IPS-15b (cell line): Measurements from ENCODE around the gene TPST2.
A peak's percentile ranks its signal among the peaks of the same experiment; 100 is the strongest.

Experiments used
- H3K27me3 ChIP-seq: one replicate; pipeline ENCODE4 v1.6.1; 2013; ENCODE audit warnings: low read length; ENCODE audit not compliant: control insufficient read depth, insufficient read depth
- H3K36me3 ChIP-seq: one replicate; pipeline ENCODE4 v1.6.1; 2013; ENCODE audit warnings: low read length; ENCODE audit not compliant: control insufficient read depth, insufficient read depth
- H3K4me1 ChIP-seq: one replicate; pipeline ENCODE4 v1.6.1; 2013; ENCODE audit warnings: mild to moderate bottlenecking, low read length; ENCODE audit not compliant: control insufficient read depth, insufficient read depth
- H3K4me3 ChIP-seq: one replicate; pipeline ENCODE4 v1.5.1; 2013; ENCODE audit warnings: low read depth, low read length
- H3K9ac ChIP-seq: one replicate; pipeline ENCODE4 v1.6.1; 2013; ENCODE audit warnings: low read depth, mild to moderate bottlenecking, low read length
- H3K9me3 ChIP-seq: one replicate; pipeline ENCODE4 v1.6.1; 2013; ENCODE audit warnings: mild to moderate bottlenecking, low read length; ENCODE audit not compliant: control insufficient read depth, insufficient read depth

TPST2 gene

DNA sequence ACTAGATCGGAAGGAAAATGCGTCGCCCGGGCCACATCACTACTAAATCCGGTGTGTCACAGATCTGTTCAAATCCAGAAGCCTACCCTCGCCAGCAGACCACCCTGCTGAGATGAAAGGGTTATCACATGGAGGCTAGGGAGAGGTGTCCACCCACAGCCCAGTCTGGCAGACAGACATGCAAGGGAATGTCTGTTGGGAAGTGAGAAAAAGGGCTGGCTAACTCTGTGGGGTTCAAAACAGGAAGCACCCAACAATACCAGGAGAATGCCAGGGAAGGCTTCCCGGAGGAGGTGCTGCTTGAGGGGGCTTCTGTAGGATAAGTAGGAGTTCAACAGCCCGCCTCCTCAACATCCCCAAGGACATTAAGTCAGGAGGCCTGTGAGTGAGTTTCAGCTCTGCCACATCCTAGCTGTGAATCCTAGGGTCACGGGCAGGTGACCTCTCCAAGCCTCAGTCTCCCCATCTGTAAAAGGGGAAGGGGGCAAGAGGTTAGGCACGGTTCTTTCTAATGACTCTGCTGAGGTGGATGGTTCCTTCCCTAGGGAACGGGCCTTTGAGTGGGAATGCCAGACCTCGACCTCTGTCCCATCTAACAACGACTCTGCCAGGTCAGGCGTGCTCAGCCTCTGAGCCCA, 1.1 kb downstream of the TPST2 start:
- H3K9me3 ChIP-seq: no peaks in the 10 kb centered on the region
- H3K9ac ChIP-seq: peak overlapping the region; percentile 85
- H3K27me3 ChIP-seq: no peaks in the 10 kb centered on the region
- peaks cover 15% of the 10 kb centered on the region for H3K36me3 ChIP-seq
- H3K4me3 ChIP-seq: peak overlapping the region; percentile 92
- peaks cover 10% of the 10 kb centered on the region for H3K4me1 ChIP-seq

DNA sequence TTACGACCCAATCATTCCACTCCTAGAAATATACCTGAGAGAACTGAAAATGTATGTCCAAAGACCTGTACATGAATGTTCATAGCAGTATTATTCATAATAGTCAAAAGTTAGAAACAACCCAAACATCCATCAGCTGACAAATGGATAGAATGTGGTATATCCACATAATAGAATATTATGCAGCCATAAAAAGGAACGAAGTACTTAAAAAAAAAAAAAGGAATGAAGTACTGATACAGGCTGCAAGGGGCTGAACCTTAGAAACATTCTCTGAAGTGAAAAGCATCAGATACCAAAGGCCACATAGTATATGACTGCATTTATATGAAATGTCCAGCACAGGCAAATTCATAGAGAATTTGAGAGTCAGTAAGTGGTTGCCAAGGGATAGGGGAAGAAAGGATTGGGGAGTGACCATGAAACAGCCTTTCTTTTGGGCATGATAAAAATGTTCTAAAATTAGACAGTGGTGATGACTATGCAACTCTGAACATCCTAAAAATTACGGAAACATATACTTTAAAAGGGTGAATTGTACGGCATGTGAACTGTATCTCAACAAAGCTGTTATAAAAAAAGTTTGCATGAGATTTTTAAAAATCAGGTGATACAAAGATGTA, 1.8 kb downstream of the TPST2 start:
- Histone ChIP-seq H3K4me3 (peak overlapping the region; percentile 92), H3K9ac (no peak overlapping the region), H3K27me3 (no peaks in the 10 kb centered on the region), H3K36me3 (peaks cover 18% of the 10 kb centered on the region), H3K4me1 (peaks cover 12% of the 10 kb centered on the region), H3K9me3 (no peaks in the 10 kb centered on the region)

DNA sequence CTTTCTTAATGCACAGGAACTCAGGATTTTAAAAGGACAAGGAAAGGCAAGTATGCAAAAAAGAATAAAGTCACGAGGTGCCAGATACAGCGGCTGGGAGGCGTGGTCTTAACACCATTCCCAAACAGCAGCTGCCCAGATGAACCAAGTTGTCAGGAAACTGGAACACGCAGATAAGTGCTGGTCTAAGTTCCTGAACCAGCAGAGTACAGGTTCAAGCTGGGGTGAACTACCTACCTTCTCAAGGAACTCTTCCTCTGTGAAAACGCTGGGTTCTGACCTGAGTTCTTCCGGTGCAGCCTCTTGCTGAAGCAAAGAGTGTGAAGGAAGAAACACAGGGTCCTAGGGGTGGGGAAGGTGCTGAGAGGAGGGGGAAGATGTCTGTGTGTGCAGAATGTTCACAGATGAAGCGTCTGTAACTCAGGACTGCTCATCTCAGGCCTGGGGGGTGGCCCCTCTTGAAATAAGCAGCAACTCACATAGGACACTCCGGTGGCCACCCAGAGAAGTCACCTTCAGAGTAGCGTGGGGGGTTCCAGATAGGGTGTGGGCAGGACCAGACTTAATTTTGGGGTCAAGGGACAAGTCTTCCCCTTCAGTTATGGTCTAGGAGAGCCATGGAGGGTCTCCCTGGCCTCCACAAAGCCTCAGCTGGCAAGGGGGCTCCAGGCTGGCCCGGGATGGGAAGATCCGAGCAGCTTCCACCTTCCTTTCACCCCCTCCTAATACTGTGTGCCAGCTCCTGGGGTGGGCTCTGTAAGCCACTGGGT, 3.2 kb downstream of the TPST2 start:
- peak overlapping the region; percentile 49 for H3K9ac ChIP-seq
- peaks cover 25% of the 10 kb centered on the region for H3K36me3 ChIP-seq
- H3K4me1 ChIP-seq: peaks cover 14% of the 10 kb centered on the region
- H3K27me3 ChIP-seq: no peaks in the 10 kb centered on the region
- H3K9me3 ChIP-seq: no peaks in the 10 kb centered on the region
- no peak overlapping the region for H3K4me3 ChIP-seq

DNA sequence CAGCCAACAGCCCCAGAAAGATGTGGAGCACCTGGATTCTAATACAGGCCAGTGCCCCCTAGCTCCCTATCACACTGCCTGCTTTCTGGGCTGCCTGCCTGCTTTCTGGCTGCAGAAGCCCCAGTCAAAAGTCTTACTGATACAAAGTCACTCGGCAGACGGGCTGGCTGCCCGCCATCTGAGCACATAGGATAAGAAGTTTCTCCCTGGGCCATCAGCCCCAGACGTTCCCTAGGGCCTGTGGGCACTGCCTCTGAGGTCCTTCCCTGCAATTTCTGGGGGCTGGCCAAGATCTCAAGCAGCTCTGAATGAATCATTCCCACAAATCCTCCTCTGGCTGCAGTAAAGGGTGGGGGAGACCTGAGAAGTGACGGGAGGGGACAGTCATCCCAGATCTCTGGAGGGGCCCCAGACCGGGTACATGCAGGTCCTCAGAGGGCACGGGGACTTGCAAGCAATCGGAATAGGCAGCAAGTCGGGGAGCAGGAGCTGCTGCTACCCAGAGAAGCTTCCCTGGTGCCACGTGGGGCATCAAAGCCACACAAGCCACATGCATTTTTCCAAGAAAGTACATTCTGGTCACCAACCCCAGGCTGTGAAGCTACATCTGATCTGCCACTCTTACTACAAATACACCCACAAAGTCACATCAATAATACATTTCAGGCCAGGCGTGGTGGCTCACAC, 4.7 kb downstream of the TPST2 start:
- no peaks in the 10 kb centered on the region for H3K27me3 ChIP-seq
- peaks cover 23% of the 10 kb centered on the region for H3K4me1 ChIP-seq
- no peaks in the 10 kb centered on the region for H3K9me3 ChIP-seq
- H3K36me3 ChIP-seq: peaks cover 26% of the 10 kb centered on the region
- no peak overlapping the region for H3K4me3 ChIP-seq
- no peak overlapping the region for H3K9ac ChIP-seq

DNA sequence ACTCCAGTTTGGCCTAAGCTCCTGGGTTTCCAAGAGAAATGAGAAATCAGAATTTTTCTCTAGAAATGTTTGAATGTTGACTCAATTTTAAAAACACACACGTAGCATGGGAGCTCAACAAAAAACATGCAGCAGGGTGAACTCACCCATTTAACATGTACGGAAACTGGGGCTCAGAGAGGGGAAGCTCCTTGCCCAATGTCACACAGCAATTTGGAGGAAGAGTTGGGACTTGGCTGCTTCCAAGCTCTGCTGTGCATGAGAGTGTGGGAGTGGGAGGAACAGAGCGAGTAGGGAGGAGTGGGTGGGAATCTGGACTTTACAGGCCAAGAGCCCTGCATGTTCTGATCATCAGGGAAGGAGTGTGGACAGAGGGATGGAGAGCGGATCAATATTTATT, 5.9 kb downstream of the TPST2 start:
- no peaks in the 10 kb centered on the region for H3K9me3 ChIP-seq
- H3K9ac ChIP-seq: no peak overlapping the region
- peaks cover 31% of the 10 kb centered on the region for H3K4me1 ChIP-seq
- no peak overlapping the region for H3K4me3 ChIP-seq
- peaks cover 26% of the 10 kb centered on the region for H3K36me3 ChIP-seq
- no peaks in the 10 kb centered on the region for H3K27me3 ChIP-seq

DNA sequence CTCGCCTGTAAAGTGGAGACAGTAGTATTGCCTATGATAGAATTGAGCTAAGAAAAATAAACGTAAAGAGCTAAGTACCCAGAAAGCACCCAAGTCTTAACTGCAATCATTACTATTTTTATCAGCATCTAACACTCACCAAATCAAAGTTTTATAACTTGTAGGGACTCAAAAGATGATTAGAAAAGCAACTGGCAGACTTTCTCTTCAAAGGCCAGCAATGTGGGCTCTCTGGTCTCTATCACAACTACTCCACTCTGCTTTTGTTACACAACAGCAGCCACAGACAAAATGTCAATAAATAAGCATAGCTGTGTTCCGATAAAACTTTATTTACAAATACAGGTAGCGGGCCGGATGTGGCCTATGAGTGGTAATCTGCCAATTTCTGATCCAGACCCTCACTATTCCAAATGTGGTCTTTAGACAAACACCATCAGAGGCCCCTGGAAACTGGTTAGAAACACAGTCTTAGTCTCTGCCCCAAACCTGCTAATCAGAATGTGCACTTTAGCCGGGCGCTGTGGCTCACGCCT, 8.2 kb downstream of the TPST2 start:
- H3K36me3 ChIP-seq: peaks cover 22% of the 10 kb centered on the region
- H3K4me1 ChIP-seq: peaks cover 31% of the 10 kb centered on the region
- H3K27me3 ChIP-seq: no peaks in the 10 kb centered on the region
- H3K9ac ChIP-seq: no peak overlapping the region
- H3K9me3 ChIP-seq: no peaks in the 10 kb centered on the region
- H3K4me3 ChIP-seq: no peak overlapping the region

DNA sequence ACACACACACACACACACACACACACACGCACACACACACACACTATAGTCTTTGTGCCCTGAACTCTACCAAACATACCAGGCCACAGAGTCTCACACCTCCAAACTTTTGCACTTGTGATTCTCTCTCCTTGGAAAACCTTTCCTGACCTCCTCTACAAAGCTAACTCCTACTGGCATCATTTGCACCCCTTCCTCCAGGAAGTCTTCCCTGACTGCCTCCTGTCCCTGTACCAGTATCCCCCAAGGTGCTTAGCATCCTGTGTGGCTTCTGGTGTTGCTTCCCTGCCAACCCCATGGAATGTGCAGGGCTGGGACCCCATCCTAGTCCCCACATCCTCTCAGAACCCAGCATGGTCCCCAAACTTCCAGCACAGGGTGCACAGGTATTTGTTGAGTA, 8.9 kb downstream of the TPST2 start:
- Histone ChIP-seq H3K36me3 (peaks cover 15% of the 10 kb centered on the region), H3K4me1 (peaks cover 31% of the 10 kb centered on the region), H3K27me3 (no peaks in the 10 kb centered on the region), H3K9me3 (no peaks in the 10 kb centered on the region), H3K9ac (no peak overlapping the region), H3K4me3 (no peak overlapping the region)

DNA sequence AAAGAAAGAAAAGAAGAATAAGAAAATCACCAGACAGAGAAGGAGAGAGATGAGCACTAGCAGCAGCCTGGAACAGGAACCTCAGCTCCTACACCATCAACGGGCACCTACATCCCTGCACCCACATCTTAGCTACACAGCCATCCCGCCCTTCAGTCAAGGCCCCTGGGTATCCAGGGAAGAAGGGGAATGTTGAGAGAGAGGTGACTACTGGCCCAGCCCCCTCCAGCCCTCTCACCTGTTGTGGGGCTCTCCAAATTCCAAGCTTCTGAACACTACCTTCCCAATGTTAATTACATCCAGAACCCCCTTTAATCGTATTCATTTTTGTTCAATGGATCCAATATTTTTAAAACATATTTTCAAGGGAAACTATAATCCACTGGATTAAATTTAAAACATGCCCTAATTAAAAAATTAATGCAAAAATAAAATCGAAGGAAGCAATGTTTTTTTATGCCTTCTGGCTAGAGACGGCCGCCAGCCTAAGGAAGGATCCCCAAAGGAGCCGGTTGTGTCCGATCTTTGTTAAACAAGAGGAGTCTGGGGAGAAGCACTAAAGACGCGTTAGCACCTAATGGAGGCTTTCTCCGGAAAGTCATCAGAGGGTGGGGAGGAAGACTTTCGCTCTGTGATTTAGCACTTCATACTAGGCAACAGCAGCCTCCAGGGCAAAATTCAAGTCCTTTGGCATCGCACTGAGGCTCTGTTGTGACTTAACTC, 9.5 kb downstream of the TPST2 start:
- Histone ChIP-seq H3K27me3 (no peaks in the 10 kb centered on the region), H3K4me1 (peaks cover 31% of the 10 kb centered on the region), H3K9me3 (no peaks in the 10 kb centered on the region), H3K4me3 (no peak overlapping the region), H3K36me3 (peaks cover 17% of the 10 kb centered on the region), H3K9ac (no peak overlapping the region)

DNA sequence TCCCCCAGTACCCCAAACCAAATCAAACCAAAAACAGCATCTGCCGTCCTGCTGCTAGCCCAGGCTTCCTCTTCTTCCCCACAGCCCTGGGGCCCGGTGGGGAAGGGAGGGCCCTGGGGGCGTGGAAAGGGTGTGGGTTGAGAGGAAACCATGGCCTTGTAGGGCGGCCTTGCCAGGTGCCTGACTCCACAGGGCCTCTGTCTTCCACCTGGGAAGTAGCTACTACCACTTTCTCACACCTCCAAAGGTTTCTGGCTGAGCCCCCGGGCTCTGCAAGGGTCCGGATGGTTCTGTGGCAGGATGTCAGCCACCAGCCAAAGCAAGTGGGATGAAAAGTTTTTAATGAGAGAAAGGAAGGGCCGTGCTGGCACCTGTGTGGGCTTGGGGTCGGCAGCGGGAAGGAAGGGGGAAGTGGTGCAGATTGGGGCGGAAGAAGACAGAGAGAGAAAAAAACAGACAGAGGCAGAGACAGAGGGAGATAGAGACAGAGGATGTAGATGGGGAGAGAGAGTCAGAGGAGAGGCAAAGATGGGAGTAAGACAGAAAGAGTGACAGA, 10.5 kb downstream of the TPST2 start:
- Histone ChIP-seq H3K4me3 (no peak overlapping the region), H3K4me1 (peaks cover 32% of the 10 kb centered on the region), H3K27me3 (no peaks in the 10 kb centered on the region), H3K9ac (no peak overlapping the region), H3K36me3 (peaks cover 21% of the 10 kb centered on the region), H3K9me3 (no peaks in the 10 kb centered on the region)

DNA sequence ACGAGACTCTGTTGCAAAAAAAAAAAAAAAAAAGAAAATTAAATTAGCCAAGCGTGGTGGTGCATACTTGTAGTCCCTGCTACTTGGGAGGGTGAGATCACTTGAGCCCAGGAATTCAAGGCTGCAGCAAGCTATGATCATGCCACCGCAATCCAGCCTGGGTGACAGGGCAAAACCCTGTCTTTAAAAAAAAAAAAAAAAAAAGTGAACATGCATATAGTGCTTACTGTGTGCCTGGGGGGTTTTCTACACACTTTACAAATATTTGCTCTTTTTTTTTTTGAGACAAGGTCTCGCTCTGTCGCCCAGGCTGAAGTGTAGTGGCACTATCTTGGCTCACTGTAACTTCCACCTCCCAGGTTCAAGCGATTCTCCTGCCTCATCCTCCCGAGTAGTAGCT, 12.9 kb downstream of the TPST2 start:
- H3K4me1 ChIP-seq: peaks cover 31% of the 10 kb centered on the region
- H3K9ac ChIP-seq: no peak overlapping the region
- H3K36me3 ChIP-seq: peaks cover 13% of the 10 kb centered on the region

More for the DNA sequence above, 12.9 kb downstream of the TPST2 start:
- Histone ChIP-seq H3K4me3 (no peak overlapping the region), H3K27me3 (no peaks in the 10 kb centered on the region), H3K9me3 (no peaks in the 10 kb centered on the region)
